ENCODE measurements around the gene ZFP82.

Gene ZFP82

GRCh38 chr19:36371886-36372285 is 46.6 kb downstream of the ZFP82 start:
- no peak for DNase-seq

- DNase-seq = no peak
These were observed 54.6 kb downstream of the ZFP82 start for GRCh38 chr19:36363845-36364244.

All from NCI-H2171 (cell line).